ENCODE data around the gene BCAS4. TPM values are rescaled to one million over a fixed set of nuclear protein-coding genes. Genes with fewer than 3 reads are reported as not detected.

Gene BCAS4
- total RNA-seq, 1 donor from 2014 or later: 1.1 TPM

DNA sequence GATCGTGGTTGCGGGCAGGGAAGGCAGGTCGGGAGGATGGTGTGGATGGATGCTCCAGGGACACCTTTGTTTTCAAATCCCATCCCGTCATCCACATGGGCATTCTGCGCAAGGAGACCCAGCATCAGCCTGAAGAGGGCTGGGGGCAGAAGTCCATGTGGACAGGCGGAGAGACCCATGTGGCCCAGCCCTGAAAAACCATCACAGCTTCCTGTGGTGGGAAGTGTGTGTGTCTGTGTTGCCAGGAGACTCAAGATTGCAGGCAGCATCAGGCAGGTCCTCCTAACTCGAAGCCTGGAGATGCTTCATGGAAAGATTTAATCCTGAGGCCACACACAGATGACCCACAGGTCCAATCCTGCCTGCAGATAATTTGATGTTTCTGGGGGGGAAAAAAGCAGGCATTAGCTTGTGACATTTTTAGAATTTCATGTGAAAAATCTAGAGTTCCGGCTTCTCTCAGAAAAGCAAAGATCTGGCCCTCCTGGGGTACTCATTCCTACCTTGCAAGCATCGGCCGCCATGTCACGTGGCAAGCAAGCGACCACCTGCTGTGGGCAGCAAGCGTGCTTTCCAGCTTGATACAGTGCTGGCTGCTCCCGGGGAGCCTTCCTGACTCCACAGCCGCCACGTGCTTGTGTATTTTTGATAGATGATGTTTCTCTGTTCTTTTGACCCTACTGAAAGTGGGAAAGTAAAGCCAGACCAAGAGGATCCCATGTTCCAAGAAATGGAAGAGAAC, 25.8 kb downstream of the BCAS4 start:
- DNase-seq (ENCODE audit: low spot score): no peak

DNA sequence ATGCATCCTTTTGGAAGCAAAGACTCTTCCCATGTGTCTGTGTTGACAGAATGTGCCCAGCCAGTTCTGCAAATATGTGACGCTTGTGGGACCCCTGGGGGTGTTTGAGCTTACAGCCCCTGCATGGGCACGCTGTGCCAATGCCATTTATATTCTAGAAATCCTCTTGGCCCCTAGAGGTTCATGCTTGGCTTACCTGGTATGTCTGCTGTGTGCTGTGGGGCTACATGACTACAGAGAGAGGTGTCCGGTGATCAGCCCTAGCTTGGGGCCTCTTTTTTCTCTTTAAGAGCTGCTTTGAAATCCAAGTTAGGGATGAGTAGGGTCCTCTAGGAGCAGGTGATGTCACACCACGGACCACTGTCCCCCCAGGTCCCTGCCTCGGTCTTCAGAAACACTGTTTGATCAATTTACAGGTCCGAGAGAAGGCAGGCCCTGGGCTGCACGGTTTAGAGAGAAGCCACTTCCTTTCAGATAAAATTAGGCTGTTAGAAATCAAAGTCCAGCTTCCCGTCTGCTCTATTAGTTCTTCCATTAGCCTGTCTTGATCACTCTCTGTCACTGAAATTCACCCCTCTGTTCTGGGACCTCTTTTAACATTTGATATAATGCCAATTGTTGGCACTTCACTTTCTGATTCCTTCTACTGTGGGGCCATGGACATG, 26.5 kb downstream of the BCAS4 start:
- DNase-seq (ENCODE audit: low spot score): no peak

- no peak for DNase-seq (ENCODE audit: low spot score)
These were observed 27.1 kb downstream of the BCAS4 start for GRCh38 chr20:50821994-50822393.

- DNase-seq (ENCODE audit: low spot score): no peak
These were observed 28.5 kb downstream of the BCAS4 start for GRCh38 chr20:50823319-50823718.

GRCh38 chr20:50824137-50824536, 29.3 kb downstream of the BCAS4 start:
- no peak for DNase-seq (ENCODE audit: low spot score)

- DNase-seq (ENCODE audit: low spot score): no peak
These were observed 31.3 kb downstream of the BCAS4 start for GRCh38 chr20:50826121-50826520.

DNA sequence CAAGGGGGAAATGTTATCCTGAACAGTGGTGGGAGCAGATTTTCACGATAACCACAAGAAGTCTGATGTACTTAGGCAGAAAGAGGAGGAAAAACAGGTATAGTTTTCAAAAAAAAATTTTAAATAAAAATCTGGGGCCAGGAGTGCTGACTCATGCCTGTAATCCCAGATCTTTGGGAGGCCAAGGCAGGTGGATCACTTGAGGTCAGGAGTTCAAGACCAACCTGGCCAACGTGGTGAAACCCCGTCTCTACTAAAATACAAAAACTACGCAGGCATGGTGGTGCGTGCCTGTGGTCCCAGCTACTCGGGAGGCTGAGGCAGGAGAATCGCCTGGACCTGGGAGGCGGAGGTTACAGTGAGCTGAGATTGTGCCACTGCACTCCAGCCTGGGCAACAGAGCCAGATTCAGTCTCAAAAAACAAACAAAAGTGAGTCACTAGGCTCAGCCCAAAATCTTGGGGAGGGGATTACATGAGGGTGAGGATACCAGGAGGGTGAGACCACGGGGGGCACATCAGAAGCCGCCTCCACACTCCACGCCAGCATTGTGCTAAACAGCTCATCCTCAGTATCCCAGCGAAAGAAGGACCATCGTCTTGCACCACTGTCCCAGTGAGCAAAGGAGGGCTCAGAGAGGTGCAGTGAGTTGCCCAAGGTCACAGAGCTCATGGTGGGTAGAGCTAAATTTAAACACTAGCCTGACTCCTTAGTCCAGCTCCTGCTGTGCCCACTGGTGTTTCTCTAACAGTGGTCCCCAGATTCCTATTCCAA, 33.7 kb downstream of the BCAS4 start:
- DNase-seq (ENCODE audit: low spot score): no peak

DNA sequence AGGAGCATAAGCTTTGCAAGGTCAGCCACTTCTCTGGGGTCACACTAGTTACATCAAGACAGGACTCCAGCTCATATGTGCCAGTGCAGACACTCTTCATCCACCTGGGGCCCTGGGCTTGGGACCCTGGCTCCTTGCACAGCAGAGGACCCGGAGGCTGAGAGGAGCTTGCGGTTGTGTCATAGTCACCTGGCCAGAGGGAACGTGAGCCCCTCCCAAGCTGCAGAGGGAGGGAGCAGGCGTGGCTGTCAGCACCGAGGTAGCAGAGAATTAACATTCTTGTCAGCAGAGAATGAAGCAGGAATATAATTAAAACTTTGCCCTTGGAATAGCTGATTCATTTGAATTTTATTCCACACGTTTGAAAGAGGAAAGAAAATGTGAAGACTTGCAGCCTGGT, 36.8 kb downstream of the BCAS4 start:
- DNase-seq (ENCODE audit: low spot score): no peak

DNA sequence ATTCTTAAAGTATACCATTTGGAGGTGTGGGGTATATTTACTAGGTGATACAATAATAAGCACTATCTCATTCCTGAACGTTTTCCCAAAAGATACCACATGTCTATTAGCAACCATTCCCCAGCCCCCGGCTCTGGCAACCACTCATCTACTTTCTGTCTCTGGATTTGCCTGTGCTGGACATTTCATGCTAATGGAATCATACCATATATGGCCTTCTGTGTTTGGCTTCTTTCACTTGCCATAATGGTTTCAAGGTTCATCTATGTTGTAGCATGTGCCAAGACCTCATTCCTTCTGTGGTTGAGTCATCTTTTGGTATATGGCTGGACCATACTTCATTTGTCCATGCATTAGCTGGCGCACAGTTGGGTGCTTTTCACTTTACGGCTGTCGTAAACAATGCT, 39.7 kb downstream of the BCAS4 start:
- DNase-seq (ENCODE audit: low spot score): no peak

- DNase-seq (ENCODE audit: low spot score): no peak
These were observed 42.9 kb downstream of the BCAS4 start for GRCh38 chr20:50837532-50838321.

- no peak for DNase-seq (ENCODE audit: low spot score)
These were observed 43.4 kb downstream of the BCAS4 start for GRCh38 chr20:50838322-50838625.

- no peak for DNase-seq (ENCODE audit: low spot score)
These were observed 44.0 kb downstream of the BCAS4 start for GRCh38 chr20:50838707-50839385.

- DNase-seq (ENCODE audit: low spot score): no peak
These were observed 48.0 kb downstream of the BCAS4 start for GRCh38 chr20:50842821-50843220.

GRCh38 chr20:50843331-50844276, 48.7 kb downstream of the BCAS4 start:
- DNase-seq (ENCODE audit: low spot score): no peak

GRCh38 chr20:50844430-50845100, 49.7 kb downstream of the BCAS4 start:
- DNase-seq (ENCODE audit: low spot score): no peak

- no peak for DNase-seq (ENCODE audit: low spot score)
These were observed 50.8 kb downstream of the BCAS4 start for GRCh38 chr20:50845566-50846215.

DNA sequence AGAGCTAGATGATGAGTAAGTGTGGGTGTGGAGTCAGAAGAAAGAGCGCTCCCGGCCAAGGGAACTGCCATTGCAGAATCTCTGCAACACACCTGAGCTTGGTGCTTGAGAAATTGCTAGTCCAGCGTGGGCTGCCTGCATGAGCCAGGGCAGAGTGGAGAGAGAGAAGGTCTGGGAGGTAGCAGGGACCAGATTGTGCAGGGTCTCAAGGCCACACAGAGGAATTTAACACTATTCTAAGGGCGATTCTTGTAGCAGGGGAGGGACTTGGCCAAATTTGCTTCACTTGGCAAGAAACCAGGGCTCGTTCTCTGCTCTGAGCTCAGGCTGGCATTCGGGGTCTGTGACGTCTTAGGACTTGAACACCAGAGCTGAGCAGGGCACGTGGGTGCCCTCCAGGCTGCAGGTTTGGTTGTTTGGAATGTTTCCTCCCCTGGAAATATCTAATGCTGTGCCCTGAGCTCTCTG, 53.5 kb downstream of the BCAS4 start:
- DNase-seq (ENCODE audit: low spot score): no peak

DNA sequence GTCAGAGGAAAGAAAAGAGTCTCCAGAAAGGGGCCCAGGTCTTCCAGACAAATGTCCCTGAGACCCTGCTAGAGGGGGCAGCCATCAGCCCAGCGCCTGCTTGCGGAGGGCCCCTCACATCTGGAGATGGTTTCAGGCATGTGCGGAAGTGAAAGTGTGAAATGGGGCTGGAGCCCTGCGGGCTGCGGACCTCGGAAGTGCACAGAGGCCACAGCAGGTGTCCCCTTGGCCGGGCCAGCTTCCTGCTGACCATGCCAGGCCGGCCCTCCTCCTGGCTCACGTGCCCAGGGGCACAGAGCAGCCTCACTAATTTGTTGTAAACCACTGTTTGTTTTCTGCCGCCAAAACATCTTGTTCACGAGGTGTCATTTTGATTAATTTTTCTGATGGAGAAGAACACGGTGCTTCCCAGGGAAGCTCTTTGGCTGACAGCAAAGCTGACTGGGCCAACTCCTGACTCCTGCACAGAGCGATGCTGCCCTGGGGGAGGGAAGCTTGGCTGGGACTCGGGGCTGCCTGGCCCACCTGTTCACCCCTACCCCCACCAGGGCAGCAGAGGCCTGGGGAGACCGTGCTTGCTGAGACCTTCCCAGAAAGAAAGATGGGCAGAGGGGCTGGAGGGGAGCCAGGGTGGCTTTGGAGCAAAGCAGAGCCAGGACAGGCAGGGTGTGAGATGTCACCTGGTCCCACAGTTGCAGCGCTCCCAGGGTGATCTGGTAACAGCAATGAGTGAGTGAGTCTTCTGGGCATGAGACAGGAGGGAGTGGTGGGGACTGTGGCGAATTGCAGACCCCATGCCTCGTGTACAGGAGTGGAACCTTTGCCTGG, 54.2 kb downstream of the BCAS4 start:
- DNase-seq (ENCODE audit: low spot score): no peak

Data from mesenteric fat pad (tissue), 1 donor.